GDM1 (cell line): ENCODE data around the gene BACE1.

Source experiments
- DNase-seq: peaks from one replicate; lab custom pipeline; 2025; lab: John Stamatoyannopoulos, UW

BACE1 gene

GRCh38 chr11:117305145-117305544 is 10.9 kb downstream of the BACE1 start:
- DNase-seq, result no peak

- DNase-seq, result no peak
Measured at GRCh38 chr11:117303646-117304315, 12.3 kb downstream of the BACE1 start.

DNA sequence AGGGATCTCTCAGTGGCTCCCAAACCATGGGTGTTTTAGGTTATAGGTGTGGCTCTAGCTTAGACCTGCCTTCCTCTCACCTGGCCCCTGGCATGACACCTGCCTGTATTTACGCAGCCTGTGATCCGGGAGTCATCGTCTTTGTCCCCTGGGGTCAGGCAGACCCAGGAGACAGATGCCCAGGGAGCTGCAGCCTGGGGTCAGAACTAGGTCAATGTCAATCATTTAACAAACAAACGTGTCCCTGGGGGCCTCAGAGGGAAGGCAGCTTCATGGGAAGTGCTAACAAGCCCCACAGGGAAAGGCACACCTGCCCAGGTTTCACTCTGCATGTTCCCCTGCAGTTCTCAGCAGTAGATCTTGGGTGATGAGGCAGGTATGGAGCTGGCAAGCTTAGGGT is 13.0 kb downstream of the BACE1 start:
- DNase-seq, result no peak

DNA sequence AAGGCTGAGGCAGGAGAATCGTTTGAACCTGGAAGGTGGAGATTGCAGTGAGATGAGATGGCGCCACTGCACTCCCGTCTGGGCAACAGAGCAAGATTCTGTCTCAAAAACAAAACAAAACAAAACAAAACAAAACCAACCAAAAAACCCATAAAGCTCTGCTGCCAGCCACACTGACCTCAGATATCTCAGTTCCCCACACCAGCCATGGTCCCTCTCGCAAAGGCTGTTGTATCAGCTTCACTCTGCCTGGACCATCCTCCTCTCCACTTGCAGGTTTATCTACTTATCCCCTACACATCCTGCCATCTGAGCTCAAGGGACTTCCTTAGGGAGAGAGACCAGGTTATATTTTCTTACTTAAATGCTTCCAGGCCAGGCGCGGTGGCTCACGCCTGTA is 13.8 kb downstream of the BACE1 start:
- no peak for DNase-seq

DNA sequence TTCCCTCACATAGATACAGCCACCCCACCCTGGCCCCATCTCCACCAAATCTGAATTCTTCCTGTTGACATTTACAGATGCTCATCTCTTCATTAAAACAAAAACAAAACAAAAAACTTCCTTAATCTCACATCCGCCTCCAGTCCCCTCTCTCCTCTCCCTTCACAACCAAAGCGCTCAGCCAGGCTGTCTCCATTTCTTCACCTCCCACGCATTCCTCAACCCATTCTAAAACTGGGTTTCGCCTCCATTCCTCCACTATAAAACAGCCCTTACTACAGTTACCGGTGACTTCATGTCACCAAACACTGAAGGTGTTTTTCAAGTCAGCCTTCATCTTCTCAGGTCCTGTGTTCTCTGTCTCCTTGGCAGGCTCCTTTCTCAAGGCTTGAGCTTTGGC is 15.3 kb downstream of the BACE1 start:
- no peak for DNase-seq

DNA sequence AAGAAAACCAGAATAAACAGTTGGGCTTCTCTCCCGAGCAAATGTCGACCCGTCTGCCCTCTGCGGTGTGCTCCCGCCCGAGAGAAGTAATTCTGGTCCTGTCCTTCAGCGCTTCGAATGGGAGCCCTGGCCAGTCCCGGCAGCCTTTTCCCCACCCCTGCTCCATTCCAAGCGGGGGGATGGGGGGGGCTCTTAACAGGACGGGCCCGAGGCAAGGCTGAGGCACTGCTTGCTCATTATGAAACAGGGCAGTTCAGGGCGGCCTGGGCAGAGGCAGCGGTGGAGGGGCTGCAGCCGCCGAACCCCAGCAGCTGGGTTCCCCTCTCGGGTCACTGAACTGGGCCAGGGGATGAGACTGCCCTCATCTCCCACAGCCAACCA is 15.8 kb downstream of the BACE1 start:
- DNase-seq, result no peak

GRCh38 chr11:117299351-117300282 is 16.4 kb downstream of the BACE1 start:
- no peak for DNase-seq

DNA sequence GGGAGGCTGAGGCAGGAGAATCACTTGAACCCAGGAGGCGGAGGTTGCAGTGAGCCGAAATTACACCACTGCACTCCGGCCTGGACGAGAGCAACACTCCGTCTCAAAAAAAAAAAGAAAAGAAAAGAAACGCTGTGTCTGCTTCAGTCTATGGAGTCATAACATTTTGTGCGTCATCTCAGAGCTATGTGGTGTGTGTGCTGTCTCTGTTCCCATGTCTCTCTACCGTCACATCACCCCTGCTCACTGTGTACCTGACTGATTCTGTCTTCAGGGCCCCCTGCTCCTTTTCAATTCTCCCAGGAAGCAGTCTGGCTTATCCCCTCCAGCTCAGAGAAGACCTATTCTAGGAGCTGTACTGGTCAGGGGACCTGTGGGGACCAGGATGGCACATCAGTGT is 17.9 kb downstream of the BACE1 start:
- no peak for DNase-seq

DNA sequence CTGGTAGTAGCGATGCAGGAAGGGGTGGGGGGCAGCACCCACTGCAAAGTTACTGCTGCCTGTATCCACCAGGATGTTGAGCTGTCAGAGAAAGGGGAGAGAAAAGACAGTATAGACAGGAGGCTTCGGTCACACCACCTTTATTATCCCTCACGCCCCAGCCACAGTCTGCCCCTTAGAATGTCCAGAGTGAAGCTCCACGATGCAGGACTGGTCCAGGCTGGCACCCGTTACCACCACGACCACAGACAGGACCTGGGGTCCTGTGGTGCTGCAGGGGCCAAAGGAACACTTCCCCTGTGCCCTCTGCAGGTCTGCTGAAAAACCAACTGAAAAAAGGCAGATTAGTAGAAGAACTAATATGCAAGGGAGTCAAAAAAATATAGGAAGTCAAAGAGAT is 19.2 kb downstream of the BACE1 start:
- DNase-seq, result no peak

DNA sequence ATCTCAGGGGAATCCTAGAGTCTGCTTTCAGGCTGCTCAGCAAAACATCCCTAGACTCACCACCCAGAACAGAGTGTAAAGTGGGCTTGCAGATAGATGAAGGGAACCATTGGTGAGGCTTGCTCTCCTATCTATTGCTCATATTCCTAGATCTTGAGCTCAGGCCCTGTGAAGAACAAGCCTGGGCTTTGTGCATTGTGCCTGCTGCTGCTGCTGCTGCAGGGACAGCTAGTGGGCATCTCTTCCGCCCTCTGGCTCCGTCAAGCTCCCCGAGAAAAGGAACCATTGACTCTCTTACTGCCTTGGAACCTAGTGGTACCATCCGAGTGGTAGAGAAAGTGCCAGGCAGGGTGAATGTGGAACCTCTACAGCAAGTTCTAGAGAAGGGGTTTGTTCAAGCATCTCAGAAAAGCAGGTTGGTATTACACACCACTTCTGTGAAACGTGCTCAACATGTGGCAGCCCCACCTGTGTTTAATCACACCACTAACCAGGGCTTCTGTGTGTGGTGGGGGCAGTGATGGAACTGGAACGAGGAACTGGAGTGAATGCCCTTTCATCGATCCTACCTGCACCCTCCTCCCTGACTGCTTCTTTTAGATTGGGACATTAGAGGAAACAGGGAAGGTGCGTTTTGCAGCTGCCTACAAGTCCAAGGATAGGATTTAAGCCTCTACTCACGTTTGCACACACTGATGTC is 20.5 kb downstream of the BACE1 start:
- DNase-seq, result no peak

- no peak for DNase-seq
Measured at GRCh38 chr11:117292616-117293015, 23.4 kb downstream of the BACE1 start.

GRCh38 chr11:117290809-117291396 is 25.2 kb downstream of the BACE1 start, which contains the start of gene BACE1-AS:
Gene BACE1-AS, plus strand, starts transcription at chr11:117291346.
- no peak for DNase-seq

GRCh38 chr11:117289795-117290194 is 26.3 kb downstream of the BACE1 start:
- no peak for DNase-seq

DNA sequence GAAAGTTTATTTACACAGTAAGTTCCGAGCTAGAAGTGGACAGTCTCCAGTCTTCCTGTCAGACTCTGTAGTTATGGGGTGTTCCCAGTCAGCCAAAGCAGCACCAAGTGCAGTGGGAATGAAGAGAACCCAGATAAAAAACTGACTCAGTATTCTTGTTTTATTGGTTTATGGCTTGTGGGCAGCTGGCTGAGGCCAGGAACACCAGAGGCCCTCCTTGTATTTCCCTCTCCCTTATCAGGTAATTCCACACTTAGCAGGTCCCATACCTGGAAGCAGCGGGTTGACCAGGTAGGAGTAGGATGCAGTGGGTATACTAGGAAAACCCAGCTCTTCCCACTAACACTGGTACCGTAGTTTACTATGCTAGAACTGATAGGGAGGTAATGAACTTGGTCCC is 28.4 kb downstream of the BACE1 start:
- no peak for DNase-seq

GRCh38 chr11:117286588-117286987 is 29.5 kb downstream of the BACE1 start:
- no peak for DNase-seq

DNA sequence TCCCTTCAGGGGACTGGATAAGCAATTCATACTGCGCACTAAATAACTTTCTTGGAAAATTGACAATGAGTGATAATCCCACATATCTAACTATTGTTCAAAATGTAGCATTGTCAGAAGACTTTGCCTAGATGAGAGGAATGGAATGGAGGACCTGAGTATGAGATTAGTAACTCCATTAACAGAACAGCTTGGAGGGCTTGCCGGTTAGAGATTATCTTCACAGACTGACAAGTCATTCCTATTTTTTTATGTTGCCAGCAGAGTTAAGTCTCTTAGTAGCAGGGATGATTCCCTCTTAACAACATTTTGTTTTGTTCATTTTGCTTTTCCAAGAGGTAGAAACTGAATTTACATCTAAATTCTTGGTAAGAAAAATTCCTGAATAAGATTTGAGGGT is 32.0 kb downstream of the BACE1 start:
- no peak for DNase-seq

- no peak for DNase-seq
Measured at GRCh38 chr11:117282956-117283355, 33.1 kb downstream of the BACE1 start.

GRCh38 chr11:117281869-117282268 is 34.2 kb downstream of the BACE1 start:
- DNase-seq, result no peak

DNA sequence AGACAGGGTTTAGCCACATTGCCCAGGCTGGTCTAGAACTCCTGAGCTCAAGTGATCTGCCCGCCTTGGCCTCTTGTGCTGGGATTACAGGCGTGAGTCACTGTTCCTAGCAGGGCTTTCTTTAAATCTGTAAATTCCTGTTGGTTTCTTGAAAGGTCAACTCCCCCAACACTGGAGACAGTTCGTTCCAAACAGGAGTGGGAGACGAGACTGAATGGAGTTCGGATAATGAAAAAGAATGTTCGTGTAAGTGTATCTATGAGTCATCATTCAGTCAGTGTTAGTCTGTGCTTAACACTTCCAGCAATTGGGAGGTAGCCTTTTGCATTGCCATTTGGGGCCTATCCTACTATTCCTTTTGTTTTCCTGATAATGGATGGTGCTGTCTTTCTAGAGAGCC is 34.9 kb downstream of the BACE1 start:
- DNase-seq, result no peak

DNA sequence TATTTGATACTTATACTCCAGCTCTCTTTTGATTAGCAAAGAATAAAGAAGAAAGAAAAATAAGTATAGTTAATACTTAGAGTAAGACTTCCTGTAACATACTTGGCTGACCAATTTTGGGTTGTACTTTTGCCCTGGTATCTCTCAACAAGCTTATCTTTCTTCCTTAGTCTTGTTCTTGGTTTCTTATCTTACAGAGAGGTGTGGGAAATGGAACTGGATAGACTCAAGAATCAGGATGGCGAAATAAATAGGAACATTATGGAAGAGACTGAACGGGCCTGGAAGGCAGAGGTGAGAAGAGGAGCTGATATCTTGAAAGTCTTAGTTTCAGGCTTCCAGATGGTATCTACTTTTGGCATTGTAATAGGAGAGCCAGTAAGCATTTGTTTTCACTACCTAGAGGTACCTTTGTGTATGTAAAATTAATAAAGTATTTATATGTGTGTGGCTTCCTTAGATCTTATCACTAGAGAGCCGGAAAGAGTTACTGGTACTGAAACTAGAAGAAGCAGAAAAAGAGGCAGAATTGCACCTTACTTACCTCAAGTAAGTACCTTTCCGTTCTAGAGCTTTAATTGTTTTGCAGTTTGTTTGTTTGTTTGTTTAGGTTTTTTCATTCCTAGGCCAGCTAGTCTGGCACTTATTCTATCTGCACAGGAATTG is 36.2 kb downstream of the BACE1 start:
- no peak for DNase-seq

DNA sequence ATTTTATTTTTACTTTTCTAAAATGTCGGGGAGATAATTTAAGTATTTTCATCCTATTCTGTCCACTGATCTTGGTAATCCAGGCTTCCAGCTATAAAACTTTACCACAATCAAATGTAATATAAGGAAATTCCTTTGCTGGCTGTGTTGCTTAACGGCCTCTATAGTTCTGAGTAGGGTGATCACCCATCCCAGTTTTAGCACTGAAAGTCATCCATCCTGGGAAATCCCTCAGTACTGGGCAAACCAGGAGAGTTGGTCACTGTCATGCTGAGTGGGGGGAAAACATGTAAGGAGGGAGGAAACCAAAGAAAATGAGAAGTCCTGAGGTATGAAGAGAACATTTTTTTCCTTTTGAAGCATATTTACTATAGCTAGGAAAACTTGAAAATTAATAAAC is 37.7 kb downstream of the BACE1 start:
- no peak for DNase-seq
